Tibial nerve (tissue), 4 donors: ENCODE data around the gene NRCAM. TPM values are rescaled to one million over a fixed set of nuclear protein-coding genes. Genes with fewer than 3 reads are reported as not detected.

Source experiments
- DNase-seq, 2 donors: peaks; one replicate each; pipeline ENCODE4 v3.0.0-alpha.2; 2019; ENCODE audit warnings: low spot score in 2 of 2
- H3K27ac ChIP-seq, 4 donors: fragments of 200-600 bp; sonication (generic) in 3 of 4; one replicate each; pipeline ENCODE4 v1.5.1; 2017 to 2019; ENCODE audit warnings: mild to moderate bottlenecking in 1 of 4
- H3K27me3 ChIP-seq, 2 donors: fragments of 200-600 bp; sonication (generic) in 1 of 2; one replicate each; pipeline versions ENCODE4 v1.5.1 to v1.6.0; 2017 to 2019
- H3K36me3 ChIP-seq, 3 donors: fragments of 200-600 bp; sonication (generic); one replicate each; pipeline ENCODE4 v1.5.1; 2018 to 2019
- H3K4me1 ChIP-seq, 4 donors: fragments of 200-600 bp; sonication (generic) in 3 of 4; one replicate each; pipeline ENCODE4 v1.5.1; 2017 to 2019
- H3K4me3 ChIP-seq, 4 donors: fragments of 200-600 bp; sonication (generic) in 3 of 4; one replicate each; pipeline ENCODE4 v1.5.1; 2017 to 2019; ENCODE audit warnings: mild to moderate bottlenecking in 1 of 4, moderate library complexity in 1 of 4
- H3K9me3 ChIP-seq, 4 donors: fragments of 200-600 bp; sonication (generic) in 3 of 4; one replicate each; pipeline ENCODE4 v1.5.1; 2017 to 2019
- CTCF ChIP-seq, 5 experiments: fragments of 200-600 bp in 3 of 5; fragments of 450-650 bp in 2 of 5; sonication (generic) in 3 of 5; IDR thresholded peaks; one replicate each; pipeline ENCODE4 v1.5.1; 2016 to 2019; ENCODE audit warnings: antibody characterized with exemption in 5 of 5, mild to moderate bottlenecking in 3 of 5, moderate library complexity in 2 of 5
- EP300 ChIP-seq, 2 donors: sonication (generic); formaldehyde crosslinking; IDR thresholded peaks; one replicate each; pipeline ENCODE4 v1.6.1; 2017; ENCODE audit warnings: antibody characterized with exemption in 2 of 2, mild to moderate bottlenecking in 1 of 2
- POLR2A ChIP-seq, 2 donors: fragments of 450-650 bp; IDR thresholded peaks; one replicate each; pipeline ENCODE4 v1.6.1; 2017; ENCODE audit warnings: antibody characterized with exemption in 2 of 2, mild to moderate bottlenecking in 2 of 2, moderate library complexity in 2 of 2
- WGBS, 2 donors: methylation state at CpG; one replicate each; pipeline ENCODE4 v1.1.5; 2018; 5-methylcytosine and 5-hydroxymethylcytosine counted together
- total RNA-seq, 4 donors: library from RNA; depleted of rRNA; stranded (reverse); fragments of >200 nt; gene quantifications; one replicate each; pipeline ENCODE4 v1.1.0, GENCODE V29; 2016

Gene NRCAM
- total RNA-seq, 4 donors from 2014 or later = 16.5 to 87.4 (median 22.4) TPM

GRCh38 chr7:108484137-108484536, 27.9 kb upstream of the NRCAM start:
- no peak for DNase-seq
- no peaks in the 10 kb centered on the region for H3K27me3 ChIP-seq
- no peaks in the 10 kb centered on the region for H3K4me1 ChIP-seq
- peaks cover 0 to 41% (median 3%) of the 10 kb centered on the region in 3 donors for H3K36me3 ChIP-seq
- H3K27ac ChIP-seq = no peak overlapping the region
- H3K4me3 ChIP-seq = no peak overlapping the region
- no peaks in the 10 kb centered on the region for H3K9me3 ChIP-seq
- 100% methylated on average over 1 of the region's 1 CpG for WGBS, 2 donors
- no peak for TF ChIP-seq CTCF (IDR thresholded peaks at IDR 0.05)
- TF ChIP-seq POLR2A (IDR thresholded peaks at IDR 0.05) = no peak
- no peak for TF ChIP-seq EP300 (IDR thresholded peaks at IDR 0.05)

GRCh38 chr7:108480311-108480710, 24.1 kb upstream of the NRCAM start:
- no peaks in the 10 kb centered on the region for H3K9me3 ChIP-seq
- no peak for DNase-seq
- no peak overlapping the region for H3K27ac ChIP-seq
- no peak overlapping the region for H3K4me3 ChIP-seq
- H3K4me1 ChIP-seq = no peaks in the 10 kb centered on the region
- no peaks in the 10 kb centered on the region for H3K27me3 ChIP-seq
- peaks cover 0 to 64% (median 3%) of the 10 kb centered on the region in 3 donors for H3K36me3 ChIP-seq
- WGBS, 2 donors = 93 to 96% methylated on average over 5 of the region's 5 CpGs
- TF ChIP-seq POLR2A (IDR thresholded peaks at IDR 0.05) = no peak
- TF ChIP-seq EP300 (IDR thresholded peaks at IDR 0.05) = no peak
- TF ChIP-seq CTCF (IDR thresholded peaks at IDR 0.05) = no peak

DNA sequence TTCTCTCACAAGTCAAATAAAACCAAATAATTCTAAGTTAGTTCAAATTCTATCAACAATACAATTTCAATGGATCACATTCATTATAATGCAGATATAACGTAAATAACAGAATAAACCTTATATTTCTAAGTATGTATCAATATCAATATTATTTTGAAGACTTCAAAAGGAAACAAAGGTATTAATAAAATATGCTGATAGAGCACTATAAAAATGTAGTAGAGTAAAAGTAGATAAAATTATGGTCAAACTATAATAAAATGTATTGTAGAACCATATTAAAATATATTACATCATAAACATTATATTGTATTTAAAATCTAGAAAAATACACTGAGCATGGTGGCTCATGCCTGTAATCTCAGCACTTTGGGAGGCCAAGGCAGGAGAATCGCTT, 23.5 kb upstream of the NRCAM start:
- no peaks in the 10 kb centered on the region for H3K9me3 ChIP-seq
- H3K4me3 ChIP-seq = no peak overlapping the region
- H3K27ac ChIP-seq = no peak overlapping the region
- 99% methylated on average over 2 of the region's 2 CpGs for WGBS, 2 donors
- peaks cover 0 to 69% (median 2%) of the 10 kb centered on the region in 3 donors for H3K36me3 ChIP-seq
- TF ChIP-seq EP300 (IDR thresholded peaks at IDR 0.05) = no peak
- TF ChIP-seq CTCF (IDR thresholded peaks at IDR 0.05) = no peak
- no peak for TF ChIP-seq POLR2A (IDR thresholded peaks at IDR 0.05)
- H3K27me3 ChIP-seq = no peaks in the 10 kb centered on the region
- H3K4me1 ChIP-seq = no peaks in the 10 kb centered on the region
- DNase-seq = no peak

- Histone ChIP-seq H3K9me3 (no peaks in the 10 kb centered on the region), H3K27ac (no peak overlapping the region), H3K27me3 (no peaks in the 10 kb centered on the region), H3K36me3 (peaks cover 0 to 75% (median 0%) of the 10 kb centered on the region in 3 donors), H3K4me3 (no peak overlapping the region), H3K4me1 (no peaks in the 10 kb centered on the region)
- no peak for DNase-seq
- WGBS, 2 donors = 91 to 94% methylated on average over 5 of the region's 5 CpGs
- TF ChIP-seq CTCF (IDR thresholded peaks at IDR 0.05) = no peak
- no peak for TF ChIP-seq POLR2A (IDR thresholded peaks at IDR 0.05)
- no peak for TF ChIP-seq EP300 (IDR thresholded peaks at IDR 0.05)
Measured at GRCh38 chr7:108479118-108479517, 22.9 kb upstream of the NRCAM start.

GRCh38 chr7:108468246-108468645, 12.0 kb upstream of the NRCAM start:
- no peaks in the 10 kb centered on the region for H3K27me3 ChIP-seq
- H3K4me3 ChIP-seq = no peak overlapping the region
- no peak overlapping the region for H3K27ac ChIP-seq
- H3K36me3 ChIP-seq = peaks cover 0 to 14% (median 0%) of the 10 kb centered on the region in 3 donors
- WGBS, 2 donors = 53 to 55% methylated on average over 4 of the region's 4 CpGs
- no peaks in the 10 kb centered on the region for H3K4me1 ChIP-seq
- H3K9me3 ChIP-seq = no peaks in the 10 kb centered on the region
- DNase-seq = no peak
- TF ChIP-seq EP300 (IDR thresholded peaks at IDR 0.05) = no peak
- TF ChIP-seq CTCF (IDR thresholded peaks at IDR 0.05) = no peak
- TF ChIP-seq POLR2A (IDR thresholded peaks at IDR 0.05) = no peak
